Measurements from ENCODE around the gene PLA2G2C. TPM values are rescaled to one million over a fixed set of nuclear protein-coding genes. Genes with fewer than 3 reads are reported as not detected.

Gene PLA2G2C
- total and polyA plus RNA-seq, 9 donors: 0.02 TPM; not detected in 8

GRCh38 chr1:20183035-20183434 lies 3.3 kb downstream of the PLA2G2C start:
- WGBS, 3 donors: 82 to 88% (median 87%) methylated on average over 10 of the region's 10 CpGs
- TF ChIP-seq POLR2A (IDR thresholded peaks at IDR 0.05) (no peak), EP300 (IDR thresholded peaks at IDR 0.05) (no peak)
- TF ChIP-seq, protein P1, sequence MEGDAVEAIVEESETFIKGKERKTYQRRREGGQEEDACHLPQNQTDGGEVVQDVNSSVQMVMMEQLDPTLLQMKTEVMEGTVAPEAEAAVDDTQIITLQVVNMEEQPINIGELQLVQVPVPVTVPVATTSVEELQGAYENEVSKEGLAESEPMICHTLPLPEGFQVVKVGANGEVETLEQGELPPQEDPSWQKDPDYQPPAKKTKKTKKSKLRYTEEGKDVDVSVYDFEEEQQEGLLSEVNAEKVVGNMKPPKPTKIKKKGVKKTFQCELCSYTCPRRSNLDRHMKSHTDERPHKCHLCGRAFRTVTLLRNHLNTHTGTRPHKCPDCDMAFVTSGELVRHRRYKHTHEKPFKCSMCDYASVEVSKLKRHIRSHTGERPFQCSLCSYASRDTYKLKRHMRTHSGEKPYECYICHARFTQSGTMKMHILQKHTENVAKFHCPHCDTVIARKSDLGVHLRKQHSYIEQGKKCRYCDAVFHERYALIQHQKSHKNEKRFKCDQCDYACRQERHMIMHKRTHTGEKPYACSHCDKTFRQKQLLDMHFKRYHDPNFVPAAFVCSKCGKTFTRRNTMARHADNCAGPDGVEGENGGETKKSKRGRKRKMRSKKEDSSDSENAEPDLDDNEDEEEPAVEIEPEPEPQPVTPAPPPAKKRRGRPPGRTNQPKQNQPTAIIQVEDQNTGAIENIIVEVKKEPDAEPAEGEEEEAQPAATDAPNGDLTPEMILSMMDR (IDR thresholded peaks at IDR 0.05): no peak
- Histone ChIP-seq H3K36me3 (no peaks in the 10 kb centered on the region), H3K27ac (no peak overlapping the region), H3K4me3 (no peak overlapping the region), H3K4me1 (ENCODE audit: insufficient read depth) (no peaks in the 10 kb centered on the region), H3K27me3 (no peaks in the 10 kb centered on the region), H3K9me3 (no peaks in the 10 kb centered on the region)
- no peak for DNase-seq
- intact Hi-C loops (cut with DNase I): no loop called here

GRCh38 chr1:20182415-20182814 lies 3.9 kb downstream of the PLA2G2C start:
- H3K4me3 ChIP-seq: no peak overlapping the region
- no peaks in the 10 kb centered on the region for H3K4me1 ChIP-seq (ENCODE audit: insufficient read depth)
- no peak for DNase-seq
- no peak overlapping the region for H3K27ac ChIP-seq
- H3K27me3 ChIP-seq: no peaks in the 10 kb centered on the region
- TF ChIP-seq, protein P1 (IDR thresholded peaks at IDR 0.05): no peak
- TF ChIP-seq EP300 (IDR thresholded peaks at IDR 0.05) (no peak), POLR2A (IDR thresholded peaks at IDR 0.05) (no peak)
- H3K36me3 ChIP-seq: no peaks in the 10 kb centered on the region
- intact Hi-C loops (cut with DNase I): no loop called here
- H3K9me3 ChIP-seq: no peaks in the 10 kb centered on the region

- 60 to 72% (median 65%) methylated on average over 3 of the region's 3 CpGs for WGBS, 3 donors
- Histone ChIP-seq H3K9me3 (no peaks in the 10 kb centered on the region), H3K27ac (no peak overlapping the region), H3K4me1 (ENCODE audit: insufficient read depth) (no peaks in the 10 kb centered on the region), H3K36me3 (no peaks in the 10 kb centered on the region), H3K27me3 (no peaks in the 10 kb centered on the region), H3K4me3 (no peak overlapping the region)
- intact Hi-C loops (cut with DNase I): no loop called here
- no peak for DNase-seq
- TF ChIP-seq, protein P1 (IDR thresholded peaks at IDR 0.05): no peak
These were observed 5.5 kb downstream of the PLA2G2C start for GRCh38 chr1:20180844-20181207.

DNA sequence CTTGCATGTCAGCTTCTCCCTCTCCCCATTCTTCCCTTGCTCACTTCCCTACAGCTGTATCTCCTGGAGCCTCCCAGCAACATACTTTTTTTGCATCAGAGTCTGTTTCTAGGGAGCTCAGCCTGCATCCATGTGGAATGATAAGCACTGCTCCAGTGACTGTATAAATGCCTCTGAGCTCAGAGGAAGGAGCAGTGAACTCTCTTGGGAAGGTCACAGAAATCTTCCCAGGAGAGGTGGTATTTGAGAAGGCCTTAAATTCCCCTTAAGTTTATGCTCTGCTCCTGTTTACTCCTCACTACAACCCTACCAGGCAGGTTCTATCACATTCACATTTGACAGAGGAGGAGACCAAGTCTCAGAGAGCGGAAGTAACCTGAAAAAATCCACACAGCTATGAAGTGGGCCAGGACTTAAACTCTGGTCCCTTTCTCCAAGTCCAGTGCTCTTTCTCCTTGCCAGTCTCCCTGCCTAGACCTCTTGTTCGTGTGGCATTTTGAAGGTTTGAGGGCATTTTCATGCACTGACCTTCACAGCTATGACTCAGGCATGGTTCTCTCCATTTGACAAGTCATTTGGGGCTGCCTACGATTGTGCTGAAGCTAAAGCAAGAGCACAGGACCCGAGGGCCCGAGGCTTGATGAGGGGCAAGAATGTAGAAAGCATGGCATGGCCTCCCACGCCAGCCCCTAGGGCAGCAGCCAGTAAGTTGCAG lies 6.0 kb downstream of the PLA2G2C start:
- H3K9me3 ChIP-seq: no peaks in the 10 kb centered on the region
- TF ChIP-seq, protein P1 (IDR thresholded peaks at IDR 0.05): no peak
- TF ChIP-seq EP300 (IDR thresholded peaks at IDR 0.05) (no peak), POLR2A (IDR thresholded peaks at IDR 0.05) (no peak)
- H3K27ac ChIP-seq: no peak overlapping the region
- intact Hi-C loops (cut with DNase I): no loop called here
- H3K4me1 ChIP-seq (ENCODE audit: insufficient read depth): no peaks in the 10 kb centered on the region
- no peak for DNase-seq
- H3K36me3 ChIP-seq: no peaks in the 10 kb centered on the region
- H3K27me3 ChIP-seq: no peaks in the 10 kb centered on the region
- WGBS, 3 donors: 50 to 66% (median 61%) methylated on average over 6 of the region's 6 CpGs
- no peak overlapping the region for H3K4me3 ChIP-seq
